Activated CD8-positive, alpha-beta T cell treated with anti-CD3 and anti-CD28 coated beads for 36 hours (primary cell): ENCODE measurements around the gene RAC2. TPM values are rescaled to one million over a fixed set of nuclear protein-coding genes. Genes with fewer than 3 reads are reported as not detected.
A peak's percentile ranks its signal among the peaks of the same experiment; 100 is the strongest.

ENCODE experiments used
- ATAC-seq: fragments of 200-7000 bp; cut with Tn5 transposase; one replicate; pipeline ENCODE4 v1.10.0; 2021; ENCODE audit warnings: mild to moderate bottlenecking, moderate library complexity
- CTCF ChIA-PET: fragments of 350-600 bp; sonication (Branson Sonifier 250); formaldehyde crosslinking; loops from one replicate; lab custom pipeline; 2021; ENCODE audit warnings: antibody characterized with exemption; lab: Charles Lee
- POLR2A ChIA-PET: fragments of 350-600 bp; sonication (Branson Sonifier 250); formaldehyde crosslinking; loops from one replicate; lab custom pipeline; 2021; ENCODE audit warnings: antibody characterized with exemption; lab: Charles Lee
- DNase-seq: peaks from one replicate; pipeline ENCODE4 v3.0.0-alpha.2; 2020
- H3K27ac Mint-ChIP-seq: one replicate; pipeline ENCODE4 v1.8.0; 2021; ENCODE audit warnings: mild to moderate bottlenecking, mixed read lengths
- H3K27me3 Mint-ChIP-seq: one replicate; pipeline ENCODE4 v1.8.0; 2021; ENCODE audit warnings: mixed read lengths
- H3K36me3 Mint-ChIP-seq: one replicate; pipeline ENCODE4 v1.8.0; 2021; ENCODE audit warnings: low read depth, mixed read lengths
- H3K4me1 Mint-ChIP-seq: one replicate; pipeline ENCODE4 v1.8.0; 2021; ENCODE audit warnings: low read depth, mixed read lengths
- H3K4me3 Mint-ChIP-seq: one replicate; pipeline ENCODE4 v1.8.0; 2021; ENCODE audit warnings: mild to moderate bottlenecking, moderate library complexity, mixed read lengths
- H3K9me3 Mint-ChIP-seq: one replicate; pipeline ENCODE4 v1.8.0; 2021; ENCODE audit warnings: mixed read lengths
- CTCF ChIP-seq: fragments of 200-600 bp; IDR thresholded peaks from one replicate; pipeline ENCODE4 v1.8.0; 2022; ENCODE audit warnings: antibody characterized with exemption, mild to moderate bottlenecking
- intact Hi-C: fragments of 100-400 bp; cut with micrococcal nuclease; formaldehyde crosslinking; loops from one replicate; pipeline ENCODE4 v1.10.0; 2022
- total RNA-seq, 2 experiments: library from RNA; stranded (reverse); gene quantifications; one replicate each; pipeline ENCODE4 v1.2.3, GENCODE V29; 2021

The RAC2 gene
- total RNA-seq, 2 experiments from 2014 or later: 699 to 717 TPM

GRCh38 chr22:37228106-37229011, 15.7 kb downstream of the RAC2 start:
- H3K9me3 Mint-ChIP-seq: peaks cover 10% of the 10 kb centered on the region
- H3K27me3 Mint-ChIP-seq: no peaks in the 10 kb centered on the region
- peak overlapping the region; percentile 98 for H3K27ac Mint-ChIP-seq
- ATAC-seq (peak; percentile 5), DNase-seq (peak; percentile 79)
- H3K4me1 Mint-ChIP-seq: peaks cover 85% of the 10 kb centered on the region
- POLR2A ChIA-PET: interaction anchor here (0.8 to 7.6 kb wide), 12 partner anchors 9 to 141 kb away, joined by 3 to 209 read pairs (median 6); partner anchors contain the start of genes CYTH4, IL2RB and RAC2
- CTCF ChIA-PET: interaction anchor here (1.2 to 5.0 kb wide), 7 partner anchors 10 to 32 kb away, joined by 3 to 40 read pairs (median 11); partner anchors contain the start of gene RAC2
- H3K36me3 Mint-ChIP-seq: peaks cover 90% of the 10 kb centered on the region
- intact Hi-C loops: no loop called here
- no peak for TF ChIP-seq CTCF
- peak overlapping the region; percentile 76 for H3K4me3 Mint-ChIP-seq

- Mint-ChIP-seq H3K4me1 (peaks cover 85% of the 10 kb centered on the region), H3K27me3 (no peaks in the 10 kb centered on the region), H3K9me3 (peaks cover 14% of the 10 kb centered on the region), H3K36me3 (peaks cover 90% of the 10 kb centered on the region), H3K4me3 (no peak overlapping the region), H3K27ac (peak overlapping the region; percentile 94)
- peak; percentile 51 for DNase-seq
- ChIA-PET POLR2A (interaction anchor here (0.7 to 5.3 kb wide), 4 partner anchors 9 to 18 kb away, joined by 3 to 61 read pairs (median 4); partner anchors contain the start of gene RAC2), CTCF (interaction anchor here (0.6 to 3.3 kb wide), 4 partner anchors 10 to 34 kb away, joined by 3 to 25 read pairs (median 9); no protein-coding TSS in a partner anchor)
- intact Hi-C loops: no loop called here
- ATAC-seq: no peak
- TF ChIP-seq CTCF: no peak
Measured at GRCh38 chr22:37226514-37226913, 17.6 kb downstream of the RAC2 start.

- H3K27ac Mint-ChIP-seq: peak overlapping the region; percentile 94
- peaks cover 18% of the 10 kb centered on the region for H3K9me3 Mint-ChIP-seq
- CTCF ChIA-PET: interaction anchor here (0.6 to 3.3 kb wide), 6 partner anchors 9 to 35 kb away, joined by 3 to 25 read pairs (median 7); no protein-coding TSS in a partner anchor
- intact Hi-C loops: no loop called here
- peaks cover 85% of the 10 kb centered on the region for H3K4me1 Mint-ChIP-seq
- H3K27me3 Mint-ChIP-seq: no peaks in the 10 kb centered on the region
- POLR2A ChIA-PET: interaction anchor here (0.7 to 5.3 kb wide), 5 partner anchors 9 to 17 kb away, joined by 3 to 61 read pairs (median 3); partner anchors contain the start of gene RAC2
- peaks cover 90% of the 10 kb centered on the region for H3K36me3 Mint-ChIP-seq
- ATAC-seq (no peak), DNase-seq (no peak)
- no peak overlapping the region for H3K4me3 Mint-ChIP-seq
- no peak for TF ChIP-seq CTCF
Measured at GRCh38 chr22:37226087-37226486, 18.0 kb downstream of the RAC2 start.

- Mint-ChIP-seq H3K4me3 (no peak overlapping the region), H3K36me3 (peaks cover 90% of the 10 kb centered on the region), H3K4me1 (peaks cover 85% of the 10 kb centered on the region), H3K27ac (peak overlapping the region; percentile 94), H3K9me3 (peaks cover 22% of the 10 kb centered on the region), H3K27me3 (no peaks in the 10 kb centered on the region)
- ATAC-seq (no peak), DNase-seq (peak; percentile 55)
- ChIA-PET CTCF (interaction anchor here (1.2 to 3.3 kb wide), 5 partner anchors 9 to 35 kb away, joined by 5 to 25 read pairs (median 9); no protein-coding TSS in a partner anchor), POLR2A (interaction anchor here (1.2 to 5.3 kb wide), 3 partner anchors 8 to 18 kb away, joined by 3 to 61 read pairs (median 7); partner anchors contain the start of gene RAC2)
- intact Hi-C loops: no loop called here
- no peak for TF ChIP-seq CTCF
Measured at GRCh38 chr22:37225481-37225880, 18.6 kb downstream of the RAC2 start.
